Measurements from ENCODE around the gene HOXA13.

HOXA13 gene

GRCh38 chr7:27208998-27209397 lies 9.1 kb upstream of the HOXA13 start:
- no peak for DNase-seq (ENCODE audit: low read depth in 3 of 3, low spot score in 1 of 3)

GRCh38 chr7:27207348-27207985 lies 7.6 kb upstream of the HOXA13 start:
- DNase-seq (ENCODE audit: low read depth in 3 of 3, low spot score in 1 of 3) = no peak

GRCh38 chr7:27205325-27206280 lies 5.7 kb upstream of the HOXA13 start:
- DNase-seq (ENCODE audit: low read depth in 3 of 3, low spot score in 1 of 3) = no peak

GRCh38 chr7:27204851-27205322 lies 5.0 kb upstream of the HOXA13 start:
- DNase-seq (ENCODE audit: low read depth in 3 of 3, low spot score in 1 of 3) = no peak

- no peak for DNase-seq (ENCODE audit: low read depth in 3 of 3, low spot score in 1 of 3)
These were observed 4.2 kb upstream of the HOXA13 start for GRCh38 chr7:27203964-27204594.

GRCh38 chr7:27203365-27203953 lies 3.6 kb upstream of the HOXA13 start:
- no peak for DNase-seq (ENCODE audit: low read depth in 3 of 3, low spot score in 1 of 3)

- no peak for DNase-seq (ENCODE audit: low read depth in 3 of 3, low spot score in 1 of 3)
These were observed 2.9 kb upstream of the HOXA13 start for GRCh38 chr7:27202862-27203134.

- no peak for DNase-seq (ENCODE audit: low read depth in 3 of 3, low spot score in 1 of 3)
These were observed 2.3 kb upstream of the HOXA13 start for GRCh38 chr7:27202018-27202861.

GRCh38 chr7:27201580-27202017 lies 1.7 kb upstream of the HOXA13 start:
- DNase-seq (ENCODE audit: low read depth in 3 of 3, low spot score in 1 of 3) = no peak

- no peak for DNase-seq (ENCODE audit: low read depth in 3 of 3, low spot score in 1 of 3)
These were observed 1.1 kb upstream of the HOXA13 start for GRCh38 chr7:27200761-27201579.

- no peak for DNase-seq (ENCODE audit: low read depth in 3 of 3, low spot score in 1 of 3)
These were observed 755 bp downstream of the HOXA13 start for GRCh38 chr7:27198871-27199801.

- no peak for DNase-seq (ENCODE audit: low read depth in 3 of 3, low spot score in 1 of 3)
These were observed 1.6 kb downstream of the HOXA13 start for GRCh38 chr7:27198138-27198841.

- DNase-seq (ENCODE audit: low read depth in 3 of 3, low spot score in 1 of 3) = no peak
These were observed 2.5 kb downstream of the HOXA13 start for GRCh38 chr7:27197137-27198042.

GRCh38 chr7:27196287-27196767 lies 3.6 kb downstream of the HOXA13 start:
- DNase-seq (ENCODE audit: low read depth in 3 of 3, low spot score in 1 of 3) = peak; percentile 52 to 85 (median 62)

GRCh38 chr7:27194686-27195379 lies 5.1 kb downstream of the HOXA13 start:
- no peak for DNase-seq (ENCODE audit: low read depth in 3 of 3, low spot score in 1 of 3)

GRCh38 chr7:27194002-27194352 lies 5.9 kb downstream of the HOXA13 start:
- DNase-seq (ENCODE audit: low read depth in 3 of 3, low spot score in 1 of 3) = no peak
